GM18909 (cell line): Measurements from ENCODE around the gene DLX5.

Experiments used
- ATAC-seq: cut with Tn5 transposase; IDR thresholded peaks from one replicate; pipeline ENCODE4 v1.9.1; 2021; ENCODE audit warnings: mild to moderate bottlenecking; ENCODE audit not compliant: unreplicated experiment, poor library complexity

Gene DLX5

GRCh38 chr7:97018791-97019531 is 5.7 kb downstream of the DLX5 start:
- ATAC-seq: no peak

GRCh38 chr7:97018126-97018601 is 6.5 kb downstream of the DLX5 start:
- no peak for ATAC-seq

GRCh38 chr7:97017192-97018125 is 7.2 kb downstream of the DLX5 start:
- no peak for ATAC-seq

- ATAC-seq: no peak
These were observed 8.0 kb downstream of the DLX5 start for GRCh38 chr7:97016381-97017191.

- no peak for ATAC-seq
These were observed 8.8 kb downstream of the DLX5 start for GRCh38 chr7:97015756-97016380.

GRCh38 chr7:97015279-97015678 is 9.4 kb downstream of the DLX5 start:
- ATAC-seq: no peak

GRCh38 chr7:97014145-97014750 is 10.4 kb downstream of the DLX5 start:
- ATAC-seq: no peak

GRCh38 chr7:97013845-97014134 is 10.8 kb downstream of the DLX5 start:
- no peak for ATAC-seq

- no peak for ATAC-seq
These were observed 11.3 kb downstream of the DLX5 start for GRCh38 chr7:97013134-97013844.

- ATAC-seq: no peak
These were observed 12.1 kb downstream of the DLX5 start for GRCh38 chr7:97012365-97013133.

GRCh38 chr7:97011536-97012364 is 12.9 kb downstream of the DLX5 start:
- ATAC-seq: no peak

- no peak for ATAC-seq
These were observed 13.5 kb downstream of the DLX5 start for GRCh38 chr7:97011104-97011503.

- ATAC-seq: no peak
These were observed 14.6 kb downstream of the DLX5 start for GRCh38 chr7:97009753-97010732.

- ATAC-seq: no peak
These were observed 16.2 kb downstream of the DLX5 start for GRCh38 chr7:97008275-97008917.

- ATAC-seq: no peak
These were observed 17.1 kb downstream of the DLX5 start for GRCh38 chr7:97007583-97007861.
